Measurements from ENCODE around the gene NEK1. TPM values are rescaled to one million over a fixed set of nuclear protein-coding genes. Genes with fewer than 3 reads are reported as not detected.

NEK1 gene
- total and polyA plus RNA-seq, 11 donors: 4.8 to 17.8 (median 12.0) TPM

GRCh38 chr4:169485086-169485485 is 127.3 kb downstream of the NEK1 start:
- DNase-seq: no peak
- no peak overlapping the region for H3K4me3 ChIP-seq
- intact Hi-C loops (cut with DNase I): loop anchor here (2.0 to 10.0 kb wide), 12 partner anchors 170 to 563 kb away; partner anchors contain the start of genes SH3RF1 (in 4 of the 10) and CBR4 (in 1 of the 10)
- H3K36me3 ChIP-seq: peaks cover 0 to 3% (median 0%) of the 10 kb centered on the region in 9 donors
- H3K4me1 ChIP-seq: peaks cover 0 to 5% (median 0%) of the 10 kb centered on the region in 12 donors
- H3K9me3 ChIP-seq: peaks cover 0 to 8% (median 0%) of the 10 kb centered on the region in 12 donors
- no peak for ATAC-seq
- H3K27ac ChIP-seq: no peak overlapping the region
- no peak for TF ChIP-seq CTCF (IDR thresholded peaks at IDR 0.05)
- TF ChIP-seq POLR2A (IDR thresholded peaks at IDR 0.05): no peak
- H3K27me3 ChIP-seq: no peaks in the 10 kb centered on the region

GRCh38 chr4:169484485-169484884 is 127.9 kb downstream of the NEK1 start:
- H3K4me3 ChIP-seq: no peak overlapping the region
- intact Hi-C loops (cut with DNase I): loop anchor here in 8 of 10 donors (2.0 to 10.0 kb wide), 8 partner anchors 170 to 560 kb away; partner anchors contain the start of gene SH3RF1 (in 4 of the 8)
- DNase-seq: no peak
- H3K36me3 ChIP-seq: peaks cover 0 to 3% (median 0%) of the 10 kb centered on the region in 9 donors
- peaks cover 0 to 5% (median 0%) of the 10 kb centered on the region in 12 donors for H3K4me1 ChIP-seq
- no peak for ATAC-seq
- TF ChIP-seq CTCF (IDR thresholded peaks at IDR 0.05) (no peak), POLR2A (IDR thresholded peaks at IDR 0.05) (no peak)
- H3K27me3 ChIP-seq: no peaks in the 10 kb centered on the region
- H3K9me3 ChIP-seq: peaks cover 0 to 8% (median 0%) of the 10 kb centered on the region in 12 donors
- 69 to 79% (median 74%) methylated on average over 3 of the region's 3 CpGs for WGBS, 4 donors
- H3K27ac ChIP-seq: no peak overlapping the region

- 86 to 92% (median 89%) methylated on average over 3 of the region's 3 CpGs for WGBS, 4 donors
- intact Hi-C loops (cut with DNase I): no loop called here
- Histone ChIP-seq H3K27ac (no peak overlapping the region), H3K27me3 (no peaks in the 10 kb centered on the region), H3K4me1 (no peaks in the 10 kb centered on the region), H3K9me3 (peaks cover 0 to 4% (median 0%) of the 10 kb centered on the region in 12 donors), H3K4me3 (no peak overlapping the region), H3K36me3 (peaks cover 0 to 38% (median 8%) of the 10 kb centered on the region in 9 donors)
- ATAC-seq (no peak), DNase-seq (no peak)
- TF ChIP-seq POLR2A (IDR thresholded peaks at IDR 0.05): no peak
- no peak for TF ChIP-seq CTCF (IDR thresholded peaks at IDR 0.05)
These were observed 148.3 kb downstream of the NEK1 start for GRCh38 chr4:169464080-169464479.

- H3K4me3 ChIP-seq: no peak overlapping the region
- peaks cover 0 to 39% (median 8%) of the 10 kb centered on the region in 9 donors for H3K36me3 ChIP-seq
- H3K27ac ChIP-seq: no peak overlapping the region
- TF ChIP-seq POLR2A (IDR thresholded peaks at IDR 0.05): no peak
- TF ChIP-seq CTCF (IDR thresholded peaks at IDR 0.05): no peak
- DNase-seq (no peak), ATAC-seq (no peak)
- intact Hi-C loops (cut with DNase I): no loop called here
- no peaks in the 10 kb centered on the region for H3K4me1 ChIP-seq
- WGBS, 4 donors: 93 to 98% (median 96%) methylated on average over 7 of the region's 7 CpGs
- H3K27me3 ChIP-seq: no peaks in the 10 kb centered on the region
- no peaks in the 10 kb centered on the region for H3K9me3 ChIP-seq
These were observed 152.3 kb downstream of the NEK1 start for GRCh38 chr4:169460081-169460480.
